ENCODE data around the gene AHNAK2. TPM values are rescaled to one million over a fixed set of nuclear protein-coding genes. Genes with fewer than 3 reads are reported as not detected.
"Not testable (repeated sequence)": the region's sequence is repeated elsewhere in the genome, so short reads cannot be mapped to it uniquely, and the experiment has no call there.

AHNAK2 gene
- total RNA-seq, 1 donor from 2014 or later = 47.2 TPM

GRCh38 chr14:104954746-104955395 is 23.3 kb downstream of the AHNAK2 start:
- DNase-seq (ENCODE audit: extremely low read depth, low read depth, low spot score) = no peak

- DNase-seq (ENCODE audit: extremely low read depth, low read depth, low spot score) = no peak
Observed at GRCh38 chr14:104953896-104954656, 24.1 kb downstream of the AHNAK2 start.

GRCh38 chr14:104953097-104953496 is 25.1 kb downstream of the AHNAK2 start:
- DNase-seq (ENCODE audit: extremely low read depth, low read depth, low spot score) = no peak

GRCh38 chr14:104951863-104952657 is 26.1 kb downstream of the AHNAK2 start:
- not testable (repeated sequence) for DNase-seq (ENCODE audit: extremely low read depth, low read depth, low spot score)

GRCh38 chr14:104950701-104951100 is 27.5 kb downstream of the AHNAK2 start:
- DNase-seq (ENCODE audit: extremely low read depth, low read depth, low spot score) = not testable (repeated sequence)

GRCh38 chr14:104950021-104950420 is 28.2 kb downstream of the AHNAK2 start:
- DNase-seq (ENCODE audit: extremely low read depth, low read depth, low spot score) = no peak

GRCh38 chr14:104949406-104949955 is 28.7 kb downstream of the AHNAK2 start:
- DNase-seq (ENCODE audit: extremely low read depth, low read depth, low spot score) = not testable (repeated sequence)

- DNase-seq (ENCODE audit: extremely low read depth, low read depth, low spot score) = no peak
Observed at GRCh38 chr14:104948736-104949031, 29.5 kb downstream of the AHNAK2 start.

- DNase-seq (ENCODE audit: extremely low read depth, low read depth, low spot score) = not testable (repeated sequence)
Observed at GRCh38 chr14:104947881-104948735, 30.1 kb downstream of the AHNAK2 start.

GRCh38 chr14:104947201-104947600 is 31.0 kb downstream of the AHNAK2 start:
- DNase-seq (ENCODE audit: extremely low read depth, low read depth, low spot score) = not testable (repeated sequence)

GRCh38 chr14:104945986-104946965 is 31.9 kb downstream of the AHNAK2 start:
- not testable (repeated sequence) for DNase-seq (ENCODE audit: extremely low read depth, low read depth, low spot score)

GRCh38 chr14:104945266-104945665 is 32.9 kb downstream of the AHNAK2 start:
- not testable (repeated sequence) for DNase-seq (ENCODE audit: extremely low read depth, low read depth, low spot score)

GRCh38 chr14:104944436-104945205 is 33.6 kb downstream of the AHNAK2 start:
- not testable (repeated sequence) for DNase-seq (ENCODE audit: extremely low read depth, low read depth, low spot score)

- not testable (repeated sequence) for DNase-seq (ENCODE audit: extremely low read depth, low read depth, low spot score)
Observed at GRCh38 chr14:104944016-104944308, 34.2 kb downstream of the AHNAK2 start.

GRCh38 chr14:104943216-104944015 is 34.8 kb downstream of the AHNAK2 start:
- not testable (repeated sequence) for DNase-seq (ENCODE audit: extremely low read depth, low read depth, low spot score)

- DNase-seq (ENCODE audit: extremely low read depth, low read depth, low spot score) = no peak
Observed at GRCh38 chr14:104942586-104942985, 35.6 kb downstream of the AHNAK2 start.

- no peak for DNase-seq (ENCODE audit: extremely low read depth, low read depth, low spot score)
Observed at GRCh38 chr14:104941508-104942365, 36.4 kb downstream of the AHNAK2 start.

All from glomerular endothelial cell (primary cell).